Measurements from ENCODE around the gene DCAF17.

DCAF17 gene

GRCh38 chr2:171390941-171391516 lies 43.0 kb upstream of the DCAF17 start:
- ChIA-PET POLR2A (no interaction called here), CTCF (no interaction called here)
- DNase-seq (ENCODE audit: low read depth, low spot score), result no peak
- no peak overlapping the region for H3K4me3 ChIP-seq (ENCODE audit: low read depth, low read length)
- no peak for TF ChIP-seq CTCF (IDR thresholded peaks at IDR 0.05; ENCODE audit: insufficient read depth, low read length, missing control alignments)

GRCh38 chr2:171391532-171391931 lies 42.5 kb upstream of the DCAF17 start:
- CTCF ChIA-PET, result no interaction called here
- H3K4me3 ChIP-seq (ENCODE audit: low read depth, low read length), result no peak overlapping the region
- DNase-seq (ENCODE audit: low read depth, low spot score), result no peak
- TF ChIP-seq CTCF (IDR thresholded peaks at IDR 0.05; ENCODE audit: insufficient read depth, low read length, missing control alignments), result no peak
- POLR2A ChIA-PET, result no interaction called here

GRCh38 chr2:171393487-171393886 lies 40.5 kb upstream of the DCAF17 start:
- TF ChIP-seq CTCF (IDR thresholded peaks at IDR 0.05; ENCODE audit: insufficient read depth, low read length, missing control alignments), result no peak
- ChIA-PET POLR2A (no interaction called here), CTCF (interaction anchor here (1.1 to 2.0 kb wide), 2 partner anchors 22 to 307 kb away, joined by 3 to 8 read pairs; no protein-coding TSS in a partner anchor)
- no peak for DNase-seq (ENCODE audit: low read depth, low spot score)
- H3K4me3 ChIP-seq (ENCODE audit: low read depth, low read length), result no peak overlapping the region

- no peak for TF ChIP-seq CTCF (IDR thresholded peaks at IDR 0.05; ENCODE audit: insufficient read depth, low read length, missing control alignments)
- POLR2A ChIA-PET, result no interaction called here
- CTCF ChIA-PET, result interaction anchor here (2.0 kb wide), 1 partner anchor 22 kb away, joined by 8 read pairs; no protein-coding TSS in a partner anchor
- no peak for DNase-seq (ENCODE audit: low read depth, low spot score)
- H3K4me3 ChIP-seq (ENCODE audit: low read depth, low read length), result no peak overlapping the region
Observed at GRCh38 chr2:171394164-171394740, 39.8 kb upstream of the DCAF17 start.

GRCh38 chr2:171399292-171399691 lies 34.7 kb upstream of the DCAF17 start:
- H3K4me3 ChIP-seq (ENCODE audit: low read depth, low read length), result no peak overlapping the region
- TF ChIP-seq CTCF (IDR thresholded peaks at IDR 0.05; ENCODE audit: insufficient read depth, low read length, missing control alignments), result no peak
- ChIA-PET POLR2A (no interaction called here), CTCF (interaction anchor here (0.6 to 6.7 kb wide), 3 partner anchors 11 to 16 kb away, joined by 3 to 30 read pairs (median 9); no protein-coding TSS in a partner anchor)
- no peak for DNase-seq (ENCODE audit: low read depth, low spot score)

GRCh38 chr2:171400395-171400794 lies 33.6 kb upstream of the DCAF17 start:
- H3K4me3 ChIP-seq (ENCODE audit: low read depth, low read length), result no peak overlapping the region
- no peak for DNase-seq (ENCODE audit: low read depth, low spot score)
- POLR2A ChIA-PET, result no interaction called here
- no peak for TF ChIP-seq CTCF (IDR thresholded peaks at IDR 0.05; ENCODE audit: insufficient read depth, low read length, missing control alignments)
- CTCF ChIA-PET, result interaction anchor here (1.3 to 6.7 kb wide), 2 partner anchors 15 to 52 kb away, joined by 3 to 30 read pairs; no protein-coding TSS in a partner anchor

All from AG04449 (cell line).